SK-N-SH treated with all-trans-retinoic acid at 6 μM for 48 hours (cell line): ENCODE data around the gene IL17REL.

Experiments used
- ATAC-seq: fragments of 200-7000 bp; cut with Tn5 transposase; 3 replicates; pipeline ENCODE4 v1.9.1; 2020; ENCODE audit warnings: mild to moderate bottlenecking, moderate library complexity
- ARNTL ChIP-seq: fragments of 450-650 bp; formaldehyde crosslinking; IDR thresholded peaks from 2 replicates; pipeline ENCODE4 v1.5.0; 2020; ENCODE audit warnings: low read depth, mild to moderate bottlenecking, moderate library complexity, borderline replicate concordance
- BACH2 ChIP-seq: fragments of 250-450 bp; sonication (Bioruptor Pico); IDR thresholded peaks from 2 replicates; pipeline ENCODE4 v1.9.0; 2021; ENCODE audit warnings: mild to moderate bottlenecking, borderline replicate concordance
- CSDC2 ChIP-seq: fragments of 250-450 bp; sonication (Bioruptor Pico); IDR thresholded peaks from 2 replicates; pipeline ENCODE4 v1.5.0; 2020; ENCODE audit warnings: mild to moderate bottlenecking, moderate library complexity
- ESRRG ChIP-seq: fragments of 250-450 bp; sonication (Bioruptor Pico); IDR thresholded peaks from 2 replicates; pipeline ENCODE4 v1.6.1; 2021; ENCODE audit warnings: mild to moderate bottlenecking
- GLIS3 ChIP-seq: fragments of 250-450 bp; sonication (Bioruptor Pico); IDR thresholded peaks from 2 replicates; pipeline ENCODE4 v1.5.0; 2020; ENCODE audit warnings: mild to moderate bottlenecking, moderate library complexity
- ISL1 ChIP-seq: fragments of 250-450 bp; sonication (Bioruptor Pico); IDR thresholded peaks from 2 replicates; pipeline ENCODE4 v2.1.2; 2022; ENCODE audit warnings: mild to moderate bottlenecking, moderate library complexity
- OSR1 ChIP-seq: fragments of 250-450 bp; sonication (Bioruptor Pico); IDR thresholded peaks from 2 replicates; pipeline ENCODE4 v1.8.0; 2022; ENCODE audit warnings: moderate library complexity, mild to moderate bottlenecking, inconsistent platforms
- PPARA ChIP-seq: fragments of 250-450 bp; sonication (Bioruptor Pico); IDR thresholded peaks from 2 replicates; pipeline ENCODE4 v1.5.0; 2020; ENCODE audit warnings: mild to moderate bottlenecking, borderline replicate concordance
- RARB ChIP-seq: fragments of 250-450 bp; sonication (Bioruptor Pico); IDR thresholded peaks from 2 replicates; pipeline ENCODE4 v1.8.0; 2021; ENCODE audit warnings: mild to moderate bottlenecking, moderate library complexity
- SNAI2 ChIP-seq: fragments of 250-450 bp; sonication (Bioruptor Pico); IDR thresholded peaks from 2 replicates; pipeline ENCODE4 v1.5.0; 2020; ENCODE audit warnings: mild to moderate bottlenecking, moderate library complexity
- TCF4 ChIP-seq: fragments of 250-450 bp; sonication (Bioruptor Pico); IDR thresholded peaks from 2 replicates; pipeline ENCODE4 v1.8.0; 2021; ENCODE audit warnings: mild to moderate bottlenecking, moderate library complexity, borderline replicate concordance
- TOX ChIP-seq: fragments of 250-450 bp; sonication (Bioruptor Pico); IDR thresholded peaks from 2 replicates; pipeline ENCODE4 v1.8.0; 2021; ENCODE audit warnings: mild to moderate bottlenecking, moderate library complexity, borderline replicate concordance
- ZC3H10 ChIP-seq: fragments of 250-450 bp; sonication (Bioruptor Pico); IDR thresholded peaks from 2 replicates; pipeline ENCODE4 v1.5.1; 2021; ENCODE audit warnings: mild to moderate bottlenecking, moderate library complexity
- ZFP3 ChIP-seq: fragments of 250-450 bp; sonication (Bioruptor Pico); IDR thresholded peaks from 2 replicates; pipeline ENCODE4 v1.5.0; 2020; ENCODE audit warnings: mild to moderate bottlenecking, moderate library complexity
- ZFP30 ChIP-seq: fragments of 450-650 bp; formaldehyde crosslinking; IDR thresholded peaks from 2 replicates; pipeline ENCODE4 v1.5.0; 2022; ENCODE audit warnings: mild to moderate bottlenecking, moderate library complexity
- ZNF565 ChIP-seq: fragments of 450-650 bp; formaldehyde crosslinking; conservative IDR thresholded peaks from 2 replicates; pipeline ENCODE4 v1.5.0; 2020; ENCODE audit warnings: low read depth, mild to moderate bottlenecking, moderate library complexity
- ZNF70 ChIP-seq: fragments of 450-650 bp; formaldehyde crosslinking; IDR thresholded peaks from 2 replicates; pipeline ENCODE4 v1.5.0; 2020; ENCODE audit warnings: mild to moderate bottlenecking, moderate library complexity
- ZNF8 ChIP-seq: fragments of 450-650 bp; formaldehyde crosslinking; IDR thresholded peaks from 2 replicates; pipeline ENCODE4 v1.5.0; 2020; ENCODE audit warnings: mild to moderate bottlenecking, moderate library complexity
- TF ChIP-seq, protein P1 (sequence below): fragments of 250-450 bp; sonication (Bioruptor Pico); IDR thresholded peaks from 2 replicates; pipeline ENCODE4 v1.5.1; 2020; ENCODE audit warnings: low read depth, mild to moderate bottlenecking, moderate library complexity
- TF ChIP-seq, protein P2 (sequence below): fragments of 250-450 bp; sonication (Bioruptor Pico); IDR thresholded peaks from 2 replicates; pipeline ENCODE4 v1.5.1; 2021; ENCODE audit warnings: mild to moderate bottlenecking, moderate library complexity
- TF ChIP-seq, protein P3 (sequence below): fragments of 250-450 bp; sonication (Bioruptor Pico); IDR thresholded peaks from 2 replicates; pipeline ENCODE4 v1.8.0; 2020; ENCODE audit warnings: mild to moderate bottlenecking, moderate library complexity, borderline replicate concordance
- TF ChIP-seq, protein P4 (sequence below): fragments of 250-450 bp; sonication (Bioruptor Pico); IDR thresholded peaks from 2 replicates; pipeline ENCODE4 v1.5.0; 2020; ENCODE audit warnings: mild to moderate bottlenecking, moderate library complexity

The IL17REL gene

DNA sequence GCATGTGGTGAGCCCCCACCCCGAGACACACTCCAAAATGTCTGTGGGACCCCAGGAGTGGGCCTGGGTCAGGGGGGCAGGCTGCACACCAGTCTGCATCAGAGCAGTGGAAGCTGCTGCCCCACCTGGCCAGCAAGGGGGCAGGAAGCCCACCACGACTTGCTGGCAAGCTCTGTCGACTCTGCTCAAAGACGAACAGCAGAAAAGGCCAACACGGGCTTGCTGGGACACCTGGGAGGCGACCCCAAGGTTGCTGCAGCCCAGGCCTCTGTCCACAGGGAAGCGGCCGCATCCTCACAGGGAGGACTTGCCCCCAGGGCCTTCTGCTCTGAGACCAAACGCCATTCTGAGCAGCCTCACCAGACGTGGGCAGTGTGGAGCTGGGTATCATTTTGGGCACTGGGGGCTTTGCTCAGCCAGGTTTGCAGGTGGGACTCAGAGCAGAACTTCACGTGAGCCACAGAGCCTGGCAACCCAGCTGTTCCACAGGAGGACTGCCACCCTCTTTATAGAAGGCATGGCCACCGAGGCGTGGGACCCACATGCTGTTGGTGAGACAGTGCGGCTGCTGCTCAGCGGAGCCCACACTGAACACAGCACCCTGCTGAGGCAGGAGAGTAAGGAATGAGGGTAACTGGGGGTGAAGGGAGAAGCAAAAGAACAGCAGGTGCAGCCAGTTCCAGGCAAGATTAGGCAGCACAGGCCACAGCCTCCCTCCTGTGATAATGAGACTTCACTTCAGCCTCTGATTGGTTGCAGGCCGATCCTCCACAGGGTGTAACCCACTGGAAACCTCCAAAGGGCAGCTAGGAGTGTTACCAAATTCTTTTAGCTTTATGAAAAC, 11.0 kb downstream of the IL17REL start:
- TF ChIP-seq SNAI2 (CRISPR knock-in tag) (no peak), RARB (CRISPR knock-in tag) (no peak), BACH2 (no peak), ZNF8 (CRISPR knock-in tag) (no peak), ESRRG (CRISPR knock-in tag) (no peak), GLIS3 (CRISPR knock-in tag) (no peak), ISL1 (CRISPR knock-in tag) (no peak)
- TF ChIP-seq, protein P1, sequence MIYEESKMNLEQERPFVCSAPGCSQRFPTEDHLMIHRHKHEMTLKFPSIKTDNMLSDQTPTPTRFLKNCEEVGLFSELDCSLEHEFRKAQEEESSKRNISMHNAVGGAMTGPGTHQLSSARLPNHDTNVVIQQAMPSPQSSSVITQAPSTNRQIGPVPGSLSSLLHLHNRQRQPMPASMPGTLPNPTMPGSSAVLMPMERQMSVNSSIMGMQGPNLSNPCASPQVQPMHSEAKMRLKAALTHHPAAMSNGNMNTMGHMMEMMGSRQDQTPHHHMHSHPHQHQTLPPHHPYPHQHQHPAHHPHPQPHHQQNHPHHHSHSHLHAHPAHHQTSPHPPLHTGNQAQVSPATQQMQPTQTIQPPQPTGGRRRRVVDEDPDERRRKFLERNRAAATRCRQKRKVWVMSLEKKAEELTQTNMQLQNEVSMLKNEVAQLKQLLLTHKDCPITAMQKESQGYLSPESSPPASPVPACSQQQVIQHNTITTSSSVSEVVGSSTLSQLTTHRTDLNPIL (CRISPR knock-in tag) = no peak
- TF ChIP-seq, protein P2, sequence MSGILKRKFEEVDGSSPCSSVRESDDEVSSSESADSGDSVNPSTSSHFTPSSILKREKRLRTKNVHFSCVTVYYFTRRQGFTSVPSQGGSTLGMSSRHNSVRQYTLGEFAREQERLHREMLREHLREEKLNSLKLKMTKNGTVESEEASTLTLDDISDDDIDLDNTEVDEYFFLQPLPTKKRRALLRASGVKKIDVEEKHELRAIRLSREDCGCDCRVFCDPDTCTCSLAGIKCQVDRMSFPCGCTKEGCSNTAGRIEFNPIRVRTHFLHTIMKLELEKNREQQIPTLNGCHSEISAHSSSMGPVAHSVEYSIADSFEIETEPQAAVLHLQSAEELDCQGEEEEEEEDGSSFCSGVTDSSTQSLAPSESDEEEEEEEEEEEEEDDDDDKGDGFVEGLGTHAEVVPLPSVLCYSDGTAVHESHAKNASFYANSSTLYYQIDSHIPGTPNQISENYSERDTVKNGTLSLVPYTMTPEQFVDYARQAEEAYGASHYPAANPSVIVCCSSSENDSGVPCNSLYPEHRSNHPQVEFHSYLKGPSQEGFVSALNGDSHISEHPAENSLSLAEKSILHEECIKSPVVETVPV = no peak
- ATAC-seq = peak; percentile 9; the same call in 1 of the 3 replicates

DNA sequence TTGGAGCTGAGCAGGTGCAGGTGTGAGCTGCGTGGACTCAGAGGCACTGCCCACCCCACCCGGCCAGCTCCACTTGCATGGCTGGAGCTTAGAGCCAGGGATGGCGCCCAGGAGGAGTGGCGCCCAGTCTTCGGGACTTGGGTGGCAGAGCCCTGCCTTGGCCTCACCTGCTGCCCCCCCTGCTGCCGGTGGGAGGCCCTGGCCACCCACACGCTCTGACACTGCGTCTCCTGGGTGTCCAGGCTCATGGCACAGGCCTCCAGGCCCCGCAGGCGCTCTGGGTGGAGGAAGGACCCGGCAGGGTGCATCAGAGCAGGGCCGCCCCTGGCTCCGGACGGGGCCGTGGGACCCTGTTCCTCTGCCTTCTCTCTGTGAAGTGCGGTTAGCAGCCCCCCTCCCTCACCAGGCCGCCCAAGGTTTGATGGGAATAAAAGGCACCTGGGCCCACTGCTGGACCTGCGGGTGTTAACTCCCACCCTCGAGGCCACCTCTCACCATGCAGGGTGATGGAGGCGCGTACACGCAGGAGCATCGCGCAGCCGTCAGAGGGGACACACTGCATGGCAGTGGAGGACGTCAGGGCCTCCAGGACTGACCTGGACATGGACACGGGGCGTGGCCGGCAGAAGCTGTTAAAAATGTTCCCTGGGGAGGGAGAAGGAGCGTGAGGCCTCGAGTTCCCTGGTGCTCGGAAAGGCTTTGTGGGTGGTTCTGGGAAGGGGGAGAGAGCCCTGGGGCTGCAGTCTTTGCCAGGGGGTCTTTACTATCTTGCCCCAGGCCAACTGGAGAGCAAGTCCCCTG, 11.8 kb downstream of the IL17REL start:
- no peak for TF ChIP-seq TOX (CRISPR knock-in tag)
- TF ChIP-seq, protein P3, sequence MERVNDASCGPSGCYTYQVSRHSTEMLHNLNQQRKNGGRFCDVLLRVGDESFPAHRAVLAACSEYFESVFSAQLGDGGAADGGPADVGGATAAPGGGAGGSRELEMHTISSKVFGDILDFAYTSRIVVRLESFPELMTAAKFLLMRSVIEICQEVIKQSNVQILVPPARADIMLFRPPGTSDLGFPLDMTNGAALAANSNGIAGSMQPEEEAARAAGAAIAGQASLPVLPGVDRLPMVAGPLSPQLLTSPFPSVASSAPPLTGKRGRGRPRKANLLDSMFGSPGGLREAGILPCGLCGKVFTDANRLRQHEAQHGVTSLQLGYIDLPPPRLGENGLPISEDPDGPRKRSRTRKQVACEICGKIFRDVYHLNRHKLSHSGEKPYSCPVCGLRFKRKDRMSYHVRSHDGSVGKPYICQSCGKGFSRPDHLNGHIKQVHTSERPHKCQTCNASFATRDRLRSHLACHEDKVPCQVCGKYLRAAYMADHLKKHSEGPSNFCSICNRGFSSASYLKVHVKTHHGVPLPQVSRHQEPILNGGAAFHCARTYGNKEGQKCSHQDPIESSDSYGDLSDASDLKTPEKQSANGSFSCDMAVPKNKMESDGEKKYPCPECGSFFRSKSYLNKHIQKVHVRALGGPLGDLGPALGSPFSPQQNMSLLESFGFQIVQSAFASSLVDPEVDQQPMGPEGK (CRISPR knock-in tag) = no peak
- no peak for TF ChIP-seq ZNF70 (CRISPR knock-in tag)
- no peak for TF ChIP-seq CSDC2 (CRISPR knock-in tag)
- no peak for TF ChIP-seq SNAI2 (CRISPR knock-in tag)
- TF ChIP-seq, protein P2 = no peak
- TF ChIP-seq ZC3H10 (CRISPR knock-in tag) = no peak
- no peak for TF ChIP-seq BACH2
- TF ChIP-seq, protein P4, sequence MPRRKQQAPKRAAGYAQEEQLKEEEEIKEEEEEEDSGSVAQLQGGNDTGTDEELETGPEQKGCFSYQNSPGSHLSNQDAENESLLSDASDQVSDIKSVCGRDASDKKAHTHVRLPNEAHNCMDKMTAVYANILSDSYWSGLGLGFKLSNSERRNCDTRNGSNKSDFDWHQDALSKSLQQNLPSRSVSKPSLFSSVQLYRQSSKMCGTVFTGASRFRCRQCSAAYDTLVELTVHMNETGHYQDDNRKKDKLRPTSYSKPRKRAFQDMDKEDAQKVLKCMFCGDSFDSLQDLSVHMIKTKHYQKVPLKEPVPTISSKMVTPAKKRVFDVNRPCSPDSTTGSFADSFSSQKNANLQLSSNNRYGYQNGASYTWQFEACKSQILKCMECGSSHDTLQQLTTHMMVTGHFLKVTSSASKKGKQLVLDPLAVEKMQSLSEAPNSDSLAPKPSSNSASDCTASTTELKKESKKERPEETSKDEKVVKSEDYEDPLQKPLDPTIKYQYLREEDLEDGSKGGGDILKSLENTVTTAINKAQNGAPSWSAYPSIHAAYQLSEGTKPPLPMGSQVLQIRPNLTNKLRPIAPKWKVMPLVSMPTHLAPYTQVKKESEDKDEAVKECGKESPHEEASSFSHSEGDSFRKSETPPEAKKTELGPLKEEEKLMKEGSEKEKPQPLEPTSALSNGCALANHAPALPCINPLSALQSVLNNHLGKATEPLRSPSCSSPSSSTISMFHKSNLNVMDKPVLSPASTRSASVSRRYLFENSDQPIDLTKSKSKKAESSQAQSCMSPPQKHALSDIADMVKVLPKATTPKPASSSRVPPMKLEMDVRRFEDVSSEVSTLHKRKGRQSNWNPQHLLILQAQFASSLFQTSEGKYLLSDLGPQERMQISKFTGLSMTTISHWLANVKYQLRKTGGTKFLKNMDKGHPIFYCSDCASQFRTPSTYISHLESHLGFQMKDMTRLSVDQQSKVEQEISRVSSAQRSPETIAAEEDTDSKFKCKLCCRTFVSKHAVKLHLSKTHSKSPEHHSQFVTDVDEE (CRISPR knock-in tag) = no peak
- TF ChIP-seq ZNF565 (CRISPR knock-in tag) = no peak
- no peak for TF ChIP-seq OSR1 (CRISPR knock-in tag)
- TF ChIP-seq PPARA (CRISPR knock-in tag) = no peak
- TF ChIP-seq ZFP3 = no peak
- no peak for TF ChIP-seq ZFP30 (CRISPR knock-in tag)
- TF ChIP-seq ARNTL (CRISPR knock-in tag) = no peak
- no peak for TF ChIP-seq ESRRG (CRISPR knock-in tag)
- TF ChIP-seq TCF4 (CRISPR knock-in tag) = no peak
- TF ChIP-seq, all 23 proteins: peak for 0
- ATAC-seq = no peak
